ENCODE measurements around the gene CDS2.

CDS2 gene

GRCh38 chr20:5118220-5119142 is 8.3 kb upstream of the CDS2 start:
- FAIRE-seq: no peak
- DNase-seq (ENCODE audit: insufficient read length, low spot score): no peak

- no peak for FAIRE-seq
- DNase-seq (ENCODE audit: insufficient read length, low spot score): no peak
These were observed 7.7 kb upstream of the CDS2 start for GRCh38 chr20:5119143-5119434.

GRCh38 chr20:5119435-5120184 is 7.2 kb upstream of the CDS2 start, which contains the start of gene PCNA:
Gene PCNA (minus strand): TSS chr20:5119958. CDS start chr20:5119798, 160 bp downstream.
- DNase-seq (ENCODE audit: insufficient read length, low spot score): peak; percentile 96
- peak; percentile 97 for FAIRE-seq

GRCh38 chr20:5120185-5120476 is 6.7 kb upstream of the CDS2 start:
- FAIRE-seq: no peak

GRCh38 chr20:5122873-5123260 is 3.9 kb upstream of the CDS2 start:
- DNase-seq (ENCODE audit: insufficient read length, low spot score): no peak
- FAIRE-seq: no peak

More at GRCh38 chr20:5120185-5120476, 6.7 kb upstream of the CDS2 start:
- DNase-seq (ENCODE audit: insufficient read length, low spot score): no peak

GRCh38 chr20:5127204-5127858 is 523 bp downstream of the CDS2 start:
- DNase-seq (ENCODE audit: insufficient read length, low spot score): no peak
- FAIRE-seq: peak; percentile 83

GRCh38 chr20:5127859-5128424 is 1.1 kb downstream of the CDS2 start:
- DNase-seq (ENCODE audit: insufficient read length, low spot score): no peak
- FAIRE-seq: no peak

- DNase-seq (ENCODE audit: insufficient read length, low spot score) (no peak), FAIRE-seq (no peak)
These were observed 2.1 kb downstream of the CDS2 start for GRCh38 chr20:5128886-5129285.

- no peak for FAIRE-seq
- DNase-seq (ENCODE audit: insufficient read length, low spot score): no peak
These were observed 4.7 kb downstream of the CDS2 start for GRCh38 chr20:5131502-5131901.

- no peak for DNase-seq (ENCODE audit: insufficient read length, low spot score)
- FAIRE-seq: no peak
These were observed 7.2 kb downstream of the CDS2 start for GRCh38 chr20:5133998-5134397.

GRCh38 chr20:5135363-5136012 is 8.7 kb downstream of the CDS2 start:
- DNase-seq (ENCODE audit: insufficient read length, low spot score) (no peak), FAIRE-seq (no peak)

- FAIRE-seq: no peak
- DNase-seq (ENCODE audit: insufficient read length, low spot score): no peak
These were observed 9.3 kb downstream of the CDS2 start for GRCh38 chr20:5136096-5136495.

- DNase-seq (ENCODE audit: insufficient read length, low spot score): no peak
- no peak for FAIRE-seq
These were observed 13.4 kb downstream of the CDS2 start for GRCh38 chr20:5140195-5140594.

GRCh38 chr20:5141615-5142014 is 14.8 kb downstream of the CDS2 start:
- no peak for DNase-seq (ENCODE audit: insufficient read length, low spot score)
- FAIRE-seq: no peak

GRCh38 chr20:5143851-5144250 is 17.0 kb downstream of the CDS2 start:
- FAIRE-seq: no peak
- DNase-seq (ENCODE audit: insufficient read length, low spot score): no peak

GRCh38 chr20:5145365-5146098 is 18.7 kb downstream of the CDS2 start:
- no peak for FAIRE-seq
- no peak for DNase-seq (ENCODE audit: insufficient read length, low spot score)

GRCh38 chr20:5146099-5146668 is 19.4 kb downstream of the CDS2 start:
- DNase-seq (ENCODE audit: insufficient read length, low spot score) (no peak), FAIRE-seq (no peak)

- no peak for FAIRE-seq
- DNase-seq (ENCODE audit: insufficient read length, low spot score): no peak
These were observed 20.2 kb downstream of the CDS2 start for GRCh38 chr20:5146871-5147592.

GRCh38 chr20:5148581-5148980 is 21.8 kb downstream of the CDS2 start:
- no peak for DNase-seq (ENCODE audit: insufficient read length, low spot score)
- FAIRE-seq: no peak

All from HTR-8/SVneo (cell line).